Tibial artery (tissue), 4 donors: ENCODE results near the gene TAF4B.

Experiments used
- DNase-seq, 2 donors: peaks; one replicate each; pipeline ENCODE4 v3.0.0-alpha.2; 2019
- H3K27ac ChIP-seq, 2 donors: fragments of 200-600 bp; sonication (generic) in 1 of 2; 1 replicate in 1 of 2; 2 replicates in 1 of 2; pipeline ENCODE4 v1.5.1; 2018 to 2019; ENCODE audit warnings: mild to moderate bottlenecking in 1 of 2
- H3K27me3 ChIP-seq, 2 donors: fragments of 200-600 bp; sonication (generic) in 1 of 2; one replicate each; pipeline versions ENCODE4 v1.5.1 to v1.6.0; 2016 to 2019
- H3K36me3 ChIP-seq, 3 donors: fragments of 200-600 bp; sonication (generic) in 2 of 3; one replicate each; pipeline ENCODE4 v1.5.1; 2016 to 2019; ENCODE audit warnings: mild to moderate bottlenecking in 2 of 3
- H3K4me1 ChIP-seq, 4 donors: fragments of 200-600 bp; sonication (generic) in 2 of 4; 1 replicate in 3 of 4; 2 replicates in 1 of 4; pipeline ENCODE4 v1.5.1; 2016 to 2019
- H3K4me3 ChIP-seq, 2 donors: fragments of 200-600 bp; sonication (generic) in 1 of 2; 1 replicate in 1 of 2; 2 replicates in 1 of 2; pipeline ENCODE4 v1.5.1; 2018 to 2019; ENCODE audit warnings: mild to moderate bottlenecking in 2 of 2
- H3K9me3 ChIP-seq, 3 donors: fragments of 200-600 bp; sonication (generic) in 1 of 3; one replicate each; pipeline ENCODE4 v1.5.1; 2016 to 2019
- CTCF ChIP-seq, 2 experiments: fragments of 200-600 bp in 1 of 2; fragments of 450-650 bp in 1 of 2; IDR thresholded peaks; one replicate each; pipeline ENCODE4 v1.5.1; 2017 to 2019; ENCODE audit warnings: antibody characterized with exemption in 2 of 2, mild to moderate bottlenecking in 1 of 2, moderate library complexity in 1 of 2
- intact Hi-C: fragments of 100-400 bp; cut with DNase I; formaldehyde crosslinking; loops from one replicate; pipeline ENCODE4 v1.15.0; 2023; ENCODE audit warnings: low total_unique reads

The TAF4B gene

GRCh38 chr18:26208977-26209376 lies 17.3 kb upstream of the TAF4B start:
- Histone ChIP-seq H3K27ac (no peak overlapping the region), H3K4me3 (no peak overlapping the region), H3K4me1 (no peaks in the 10 kb centered on the region), H3K27me3 (no peaks in the 10 kb centered on the region), H3K9me3 (no peaks in the 10 kb centered on the region), H3K36me3 (no peaks in the 10 kb centered on the region)
- TF ChIP-seq CTCF (IDR thresholded peaks at IDR 0.05): no peak
- intact Hi-C loops: no loop called here
- DNase-seq: no peak

- DNase-seq: no peak
- Histone ChIP-seq H3K4me1 (no peaks in the 10 kb centered on the region), H3K27me3 (no peaks in the 10 kb centered on the region), H3K4me3 (no peak overlapping the region), H3K27ac (no peak overlapping the region), H3K36me3 (no peaks in the 10 kb centered on the region), H3K9me3 (no peaks in the 10 kb centered on the region)
- no peak for TF ChIP-seq CTCF (IDR thresholded peaks at IDR 0.05)
- intact Hi-C loops: no loop called here
Observed at GRCh38 chr18:26210147-26210546, 16.1 kb upstream of the TAF4B start.

GRCh38 chr18:26215247-26215970 lies 10.8 kb upstream of the TAF4B start:
- TF ChIP-seq CTCF (IDR thresholded peaks at IDR 0.05): no peak
- no peak for DNase-seq
- H3K36me3 ChIP-seq: no peaks in the 10 kb centered on the region
- H3K27ac ChIP-seq: no peak overlapping the region
- H3K4me1 ChIP-seq: no peaks in the 10 kb centered on the region
- H3K9me3 ChIP-seq: no peaks in the 10 kb centered on the region
- intact Hi-C loops: no loop called here
- no peaks in the 10 kb centered on the region for H3K27me3 ChIP-seq
- no peak overlapping the region for H3K4me3 ChIP-seq

GRCh38 chr18:26225022-26225693 lies 1.1 kb upstream of the TAF4B start:
- peaks cover 0 to 12% (median 5%) of the 10 kb centered on the region in 4 donors for H3K4me1 ChIP-seq
- no peak overlapping the region for H3K4me3 ChIP-seq
- TF ChIP-seq CTCF (IDR thresholded peaks at IDR 0.05): no peak
- H3K27me3 ChIP-seq: no peaks in the 10 kb centered on the region
- no peaks in the 10 kb centered on the region for H3K9me3 ChIP-seq
- H3K27ac ChIP-seq: peak overlapping the region in 1 of 2 donors; percentile 79
- DNase-seq: no peak
- H3K36me3 ChIP-seq: no peaks in the 10 kb centered on the region
- intact Hi-C loops: loop anchor here (5.0 kb wide), 1 partner anchor 133 kb away; the partner anchor contains the start of gene SS18

- intact Hi-C loops: loop anchor here (5.0 kb wide), 1 partner anchor 134 kb away; the partner anchor contains the start of gene SS18
- Histone ChIP-seq H3K9me3 (no peaks in the 10 kb centered on the region), H3K27me3 (no peaks in the 10 kb centered on the region), H3K4me1 (peaks cover 0 to 12% (median 5%) of the 10 kb centered on the region in 4 donors), H3K4me3 (peak overlapping the region; percentile 83 to 97), H3K36me3 (no peaks in the 10 kb centered on the region), H3K27ac (peak overlapping the region; percentile 75 to 79)
- TF ChIP-seq CTCF (IDR thresholded peaks at IDR 0.05): no peak
- DNase-seq: no peak
Observed at GRCh38 chr18:26225915-26226228, 373 bp upstream of the TAF4B start.
